HCT116 (cell line): ENCODE results near the gene HDX. TPM values are rescaled to one million over a fixed set of nuclear protein-coding genes. Genes with fewer than 3 reads are reported as not detected.

Source experiments
- ATAC-seq: fragments of 200-7000 bp; cut with Tn5 transposase; 2 replicates; pipeline ENCODE4 v1.9.1; 2020; ENCODE audit warnings: mild to moderate bottlenecking, moderate library complexity
- BruUV-seq: library from RNA; stranded (reverse); fragments of 400-500 nt; replicated peaks from 2 replicates; lab custom pipeline; 2021; lab: Mats Ljungman, UMichigan
- CTCF ChIA-PET: fragments of 300-600 bp; sonication (Branson Sonifier 250); formaldehyde crosslinking; loops from one replicate; lab custom pipeline; 2021; ENCODE audit warnings: antibody characterized with exemption; lab: Charles Lee
- POLR2A ChIA-PET: fragments of 300-600, 350-600 bp; sonication (Branson Sonifier 250); formaldehyde crosslinking; loops from one replicate; lab custom pipeline; 2021; ENCODE audit warnings: antibody characterized with exemption; lab: Charles Lee
- RAD21 ChIA-PET, 2 experiments: fragments of 300-600 bp; sonication (Branson Sonifier 250); formaldehyde crosslinking; loops; one replicate each; lab custom pipeline; 2023; ENCODE audit warnings: low total read pairs in 2 of 2; ENCODE audit not compliant: uncharacterized antibody in 2 of 2, unreplicated experiment in 2 of 2, low non-redundant PET in 1 of 2; lab: Charles Lee
- DNase-seq: peaks from one replicate; pipeline ENCODE4 v3.0.0-alpha.2; 2010; ENCODE audit warnings: low read depth, low spot score
- H2AFZ ChIP-seq: fragments of 200-600 bp; shearing (Covaris generic), sonication (generic); 2 replicates; pipeline ENCODE4 v1.6.1; 2017; ENCODE audit warnings: low read depth, mixed run types, mixed read lengths, antibody characterized with exemption, low read length; ENCODE audit not compliant: poor library complexity, severe bottlenecking
- H3K27ac ChIP-seq: 2 replicates; pipeline ENCODE4 v1.5.1; 2012; ENCODE audit warnings: low read depth, low read length
- H3K27me3 ChIP-seq: fragments of 200-600 bp; sonication (generic); 2 replicates; pipeline ENCODE4 v1.6.1; 2016; ENCODE audit warnings: mixed run types, low read length, mixed read lengths; ENCODE audit not compliant: insufficient read depth
- H3K36me3 ChIP-seq, 2 experiments: fragments of 200-500 bp in 1 of 2; fragments of 200-600 bp in 1 of 2; sonication (Bioruptor generic) in 1 of 2; sonication (generic) in 1 of 2; 2 replicates each; pipeline versions ENCODE4 v1.5.1 to v1.6.1; 2014 to 2016; ENCODE audit warnings: low read length in 2 of 2, inconsistent platforms in 1 of 2, mixed read lengths in 1 of 2, mixed run types in 1 of 2; ENCODE audit not compliant: insufficient read depth in 2 of 2, control insufficient read depth in 1 of 2
- H3K4me1 ChIP-seq, 2 experiments: fragments of 200-600 bp in 1 of 2; sonication (generic) in 1 of 2; 2 replicates each; pipeline versions ENCODE4 v1.5.1 to v1.6.1; 2012 to 2017; ENCODE audit warnings: low read length in 2 of 2, inconsistent platforms in 1 of 2, mild to moderate bottlenecking in 1 of 2, mixed read lengths in 1 of 2, mixed run types in 1 of 2, moderate library complexity in 1 of 2; ENCODE audit not compliant: insufficient read depth in 2 of 2, control insufficient read depth in 1 of 2
- H3K4me2 ChIP-seq: fragments of 200-600 bp; sonication (generic); 2 replicates; pipeline ENCODE4 v1.6.1; 2017; ENCODE audit warnings: mixed run types, low read length, mixed read lengths
- H3K4me3 ChIP-seq, 2 experiments: fragments of 200-600 bp in 1 of 2; sonication (generic) in 1 of 2; replicated peaks in 1 of 2; 2 replicates each; pipeline ENCODE4 v1.5.1; 2011 to 2016; ENCODE audit warnings: low read length in 2 of 2, control low read depth in 1 of 2, low read depth in 1 of 2, mild to moderate bottlenecking in 1 of 2, mixed read lengths in 1 of 2, mixed run types in 1 of 2
- H3K79me2 ChIP-seq: fragments of 200-600 bp; sonication (generic); 2 replicates; pipeline ENCODE4 v1.6.1; 2017; ENCODE audit warnings: mild to moderate bottlenecking, mixed run types, low read length, moderate library complexity, mixed read lengths; ENCODE audit not compliant: insufficient read depth
- H3K9ac ChIP-seq: fragments of 200-600 bp; sonication (generic); 2 replicates; pipeline ENCODE4 v1.6.1; 2016; ENCODE audit warnings: low read length, mixed read lengths
- H3K9me2 ChIP-seq: fragments of 200-600 bp; sonication (generic), shearing (Covaris generic); 2 replicates; pipeline ENCODE4 v1.6.1; 2017; ENCODE audit warnings: mixed run types, mild to moderate bottlenecking, moderate library complexity; ENCODE audit not compliant: insufficient read depth
- H3K9me3 ChIP-seq, 2 experiments: fragments of 200-500 bp in 1 of 2; fragments of 200-600 bp in 1 of 2; sonication (Bioruptor generic) in 1 of 2; sonication (generic) in 1 of 2; 2 replicates each; pipeline ENCODE4 v1.6.1; 2014 to 2017; ENCODE audit warnings: low read length in 2 of 2, mixed read lengths in 2 of 2, inconsistent platforms in 1 of 2, low read depth in 1 of 2, mild to moderate bottlenecking in 1 of 2, mixed run types in 1 of 2, moderate library complexity in 1 of 2; ENCODE audit not compliant: control insufficient read depth in 1 of 2, insufficient read depth in 1 of 2
- H4K20me1 ChIP-seq: fragments of 200-600 bp; sonication (generic), shearing (Covaris generic); 2 replicates; pipeline ENCODE4 v1.6.1; 2017; ENCODE audit warnings: mixed run types, mild to moderate bottlenecking, moderate library complexity; ENCODE audit not compliant: insufficient read depth
- ATF3 ChIP-seq: IDR thresholded peaks from 2 replicates; pipeline ENCODE4 v1.6.1; 2012
- CEBPB ChIP-seq: IDR thresholded peaks from 2 replicates; pipeline ENCODE4 v1.6.1; 2012; ENCODE audit warnings: low read depth
- EGR1 ChIP-seq: IDR thresholded peaks from 2 replicates; pipeline ENCODE4 v1.6.1; 2012; ENCODE audit warnings: low read depth
- EZH2 ChIP-seq: fragments of 200-600 bp; sonication (generic); IDR thresholded peaks from 2 replicates; pipeline ENCODE4 v1.6.1; 2017; ENCODE audit warnings: antibody characterized with exemption, mixed run types
- JUND ChIP-seq: IDR thresholded peaks from 2 replicates; pipeline ENCODE4 v1.6.1; 2012
- POLR2A ChIP-seq: IDR thresholded peaks from 2 replicates; pipeline ENCODE4 v1.7.0; 2011; ENCODE audit warnings: borderline replicate concordance; ENCODE audit not compliant: insufficient read depth, insufficient read length; ENCODE audit errors: extremely low read depth
- RAD21 ChIP-seq: IDR thresholded peaks from 2 replicates; pipeline ENCODE4 v1.6.1; 2012; ENCODE audit warnings: low read depth, mild to moderate bottlenecking
- TCF7L2 ChIP-seq: IDR thresholded peaks from 2 replicates; pipeline ENCODE4 v1.7.0; 2011; ENCODE audit warnings: borderline replicate concordance, inconsistent platforms; ENCODE audit not compliant: insufficient read depth, insufficient read length; ENCODE audit errors: extremely low read depth
- YY1 ChIP-seq: IDR thresholded peaks from 2 replicates; pipeline ENCODE4 v1.6.1; 2011; ENCODE audit warnings: low read length, low read depth, moderate library complexity, mild to moderate bottlenecking; ENCODE audit not compliant: insufficient replicate concordance; ENCODE audit errors: extremely low read depth
- ZFX ChIP-seq: fragments of 450-650 bp; IDR thresholded peaks from 2 replicates; pipeline ENCODE4 v1.6.1; 2017
- intact Hi-C: fragments of 100-400 bp; cut with micrococcal nuclease; formaldehyde crosslinking; loops from 2 replicates; pipeline ENCODE4 v1.10.0; 2022
- total RNA-seq: library from RNA; stranded (reverse); gene quantifications from one replicate; pipeline ENCODE4 v1.2.1, GENCODE V29; 2021; ENCODE audit not compliant: unreplicated experiment
- TF ChIP-seq, protein P1 (sequence below): IDR thresholded peaks from 2 replicates; pipeline ENCODE4 v1.6.1; 2012
- TF ChIP-seq, protein P2 (sequence below): IDR thresholded peaks from 2 replicates; pipeline ENCODE4 v1.6.1; 2011; ENCODE audit warnings: mild to moderate bottlenecking, low read length, moderate library complexity; ENCODE audit not compliant: insufficient replicate concordance; ENCODE audit errors: extremely low read depth
- TF ChIP-seq, protein P3 (sequence below), 3 experiments: fragments of 200-600 bp in 1 of 3; sonication (generic) in 1 of 3; IDR thresholded peaks in 2 of 3; conservative IDR thresholded peaks in 1 of 3; 2 replicates each; pipeline ENCODE4 v1.5.1; 2012 to 2017; ENCODE audit warnings: low read depth in 2 of 3, low read length in 2 of 3, antibody characterized with exemption in 1 of 3, borderline replicate concordance in 1 of 3, control low read depth in 1 of 3, mild to moderate bottlenecking in 1 of 3, mixed read lengths in 1 of 3, mixed run types in 1 of 3, moderate library complexity in 1 of 3; ENCODE audit not compliant: insufficient read depth in 1 of 3

Gene HDX
- total RNA-seq, 1 experiment from 2014 or later = not detected

DNA sequence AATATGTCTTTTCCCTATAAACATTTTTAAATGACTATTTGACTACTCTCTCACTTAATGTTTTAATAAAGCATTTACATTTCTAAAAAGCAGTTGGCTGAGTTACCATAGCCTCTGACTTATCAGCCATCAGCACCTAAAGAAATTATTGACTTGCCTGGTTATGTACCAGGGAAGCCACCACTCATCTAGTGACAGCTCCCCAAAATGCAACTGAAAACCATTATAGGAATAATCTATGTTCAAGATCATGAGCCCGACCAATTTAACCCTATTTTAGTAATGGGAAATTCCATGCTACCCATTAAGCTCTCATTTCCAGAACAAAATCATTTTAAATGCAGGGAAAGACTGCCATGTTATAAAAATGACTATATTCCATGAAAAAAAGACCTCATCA, 34.4 kb downstream of the HDX start:
- TF ChIP-seq POLR2A (no peak), EGR1 (no peak), TCF7L2 (no peak), ATF3 (no peak), CEBPB (no peak), RAD21 (no peak), YY1 (no peak), ZFX (no peak), EZH2 (no peak), JUND (no peak)
- TF ChIP-seq, protein P1, sequence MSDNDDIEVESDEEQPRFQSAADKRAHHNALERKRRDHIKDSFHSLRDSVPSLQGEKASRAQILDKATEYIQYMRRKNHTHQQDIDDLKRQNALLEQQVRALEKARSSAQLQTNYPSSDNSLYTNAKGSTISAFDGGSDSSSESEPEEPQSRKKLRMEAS = no peak
- TF ChIP-seq, protein P2, sequence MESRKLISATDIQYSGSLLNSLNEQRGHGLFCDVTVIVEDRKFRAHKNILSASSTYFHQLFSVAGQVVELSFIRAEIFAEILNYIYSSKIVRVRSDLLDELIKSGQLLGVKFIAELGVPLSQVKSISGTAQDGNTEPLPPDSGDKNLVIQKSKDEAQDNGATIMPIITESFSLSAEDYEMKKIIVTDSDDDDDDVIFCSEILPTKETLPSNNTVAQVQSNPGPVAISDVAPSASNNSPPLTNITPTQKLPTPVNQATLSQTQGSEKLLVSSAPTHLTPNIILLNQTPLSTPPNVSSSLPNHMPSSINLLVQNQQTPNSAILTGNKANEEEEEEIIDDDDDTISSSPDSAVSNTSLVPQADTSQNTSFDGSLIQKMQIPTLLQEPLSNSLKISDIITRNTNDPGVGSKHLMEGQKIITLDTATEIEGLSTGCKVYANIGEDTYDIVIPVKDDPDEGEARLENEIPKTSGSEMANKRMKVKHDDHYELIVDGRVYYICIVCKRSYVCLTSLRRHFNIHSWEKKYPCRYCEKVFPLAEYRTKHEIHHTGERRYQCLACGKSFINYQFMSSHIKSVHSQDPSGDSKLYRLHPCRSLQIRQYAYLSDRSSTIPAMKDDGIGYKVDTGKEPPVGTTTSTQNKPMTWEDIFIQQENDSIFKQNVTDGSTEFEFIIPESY = no peak
- TF ChIP-seq, protein P3, sequence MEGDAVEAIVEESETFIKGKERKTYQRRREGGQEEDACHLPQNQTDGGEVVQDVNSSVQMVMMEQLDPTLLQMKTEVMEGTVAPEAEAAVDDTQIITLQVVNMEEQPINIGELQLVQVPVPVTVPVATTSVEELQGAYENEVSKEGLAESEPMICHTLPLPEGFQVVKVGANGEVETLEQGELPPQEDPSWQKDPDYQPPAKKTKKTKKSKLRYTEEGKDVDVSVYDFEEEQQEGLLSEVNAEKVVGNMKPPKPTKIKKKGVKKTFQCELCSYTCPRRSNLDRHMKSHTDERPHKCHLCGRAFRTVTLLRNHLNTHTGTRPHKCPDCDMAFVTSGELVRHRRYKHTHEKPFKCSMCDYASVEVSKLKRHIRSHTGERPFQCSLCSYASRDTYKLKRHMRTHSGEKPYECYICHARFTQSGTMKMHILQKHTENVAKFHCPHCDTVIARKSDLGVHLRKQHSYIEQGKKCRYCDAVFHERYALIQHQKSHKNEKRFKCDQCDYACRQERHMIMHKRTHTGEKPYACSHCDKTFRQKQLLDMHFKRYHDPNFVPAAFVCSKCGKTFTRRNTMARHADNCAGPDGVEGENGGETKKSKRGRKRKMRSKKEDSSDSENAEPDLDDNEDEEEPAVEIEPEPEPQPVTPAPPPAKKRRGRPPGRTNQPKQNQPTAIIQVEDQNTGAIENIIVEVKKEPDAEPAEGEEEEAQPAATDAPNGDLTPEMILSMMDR (IDR thresholded peaks at IDR 0.05 in 2 of 3, conservative IDR thresholded peaks at IDR 0.05 in 1 of 3; ENCODE audit: borderline replicate concordance in 1 of 3, insufficient read depth in 1 of 3, low read depth in 2 of 3, low read length in 2 of 3) = no peak
- Histone ChIP-seq H2AFZ (no peak overlapping the region), H3K4me2 (no peak overlapping the region), H3K27me3 (no peaks in the 10 kb centered on the region), H3K4me1 (no peaks in the 10 kb centered on the region), H3K4me3 (no peak overlapping the region), H3K9me3 (no peaks in the 10 kb centered on the region), H3K9ac (no peak overlapping the region), H3K79me2 (no peaks in the 10 kb centered on the region), H3K27ac (no peak overlapping the region), H3K36me3 (no peaks in the 10 kb centered on the region), H3K9me2 (no peaks in the 10 kb centered on the region), H4K20me1 (no peaks in the 10 kb centered on the region)
- ChIA-PET RAD21 (no interaction called here), POLR2A (no interaction called here), CTCF (no interaction called here)
- DNase-seq = no peak
- ATAC-seq = no peak
- BruUV-seq = no TSS peak
- intact Hi-C loops = no loop called here
